Natural killer cell (primary cell): ENCODE data around the gene SYPL2. TPM values are rescaled to one million over a fixed set of nuclear protein-coding genes. Genes with fewer than 3 reads are reported as not detected.
"Not testable (repeated sequence)": the region's sequence is repeated elsewhere in the genome, so short reads cannot be mapped to it uniquely, and the experiment has no call there.

Experiments used
- ATAC-seq, 3 donors: fragments of 150-1000 bp in 2 of 3; fragments of 200-7000 bp in 1 of 3; cut with Tn5 transposase; 1 replicate in 1 of 3; 2 replicates in 2 of 3; pipeline ENCODE4 v1.10.0; 2021; ENCODE audit warnings: mild to moderate bottlenecking in 2 of 3, moderate library complexity in 2 of 3
- DNase-seq, 2 donors: peaks; one replicate each; pipeline versions ENCODE4 v3.0.0 to v3.0.0-alpha.2; 2013 to 2021; ENCODE audit warnings: mixed read lengths in 1 of 2
- H3K27ac ChIP-seq: one replicate; pipeline ENCODE4 v1.5.1; 2013; ENCODE audit warnings: mild to moderate bottlenecking, low read length
- H3K27me3 ChIP-seq: one replicate; pipeline ENCODE4 v1.6.1; 2013; ENCODE audit warnings: low read length; ENCODE audit not compliant: control insufficient read depth, insufficient read depth
- H3K36me3 ChIP-seq: one replicate; pipeline ENCODE4 v1.6.1; 2013; ENCODE audit warnings: low read length; ENCODE audit not compliant: control insufficient read depth, insufficient read depth
- H3K4me1 ChIP-seq: one replicate; pipeline ENCODE4 v1.6.1; 2013; ENCODE audit warnings: low read length; ENCODE audit not compliant: control insufficient read depth, insufficient read depth
- H3K4me3 ChIP-seq: one replicate; pipeline ENCODE4 v1.5.1; 2013; ENCODE audit warnings: low read length
- H3K9me3 ChIP-seq: one replicate; pipeline ENCODE4 v1.6.1; 2013; ENCODE audit warnings: low read length; ENCODE audit not compliant: control insufficient read depth, insufficient read depth
- H3K27ac Mint-ChIP-seq, 2 donors: one replicate each; pipeline ENCODE4 v1.8.0; 2022; ENCODE audit warnings: mild to moderate bottlenecking in 2 of 2, mixed read lengths in 2 of 2, moderate library complexity in 1 of 2
- H3K27me3 Mint-ChIP-seq, 2 donors: one replicate each; pipeline ENCODE4 v1.8.0; 2022; ENCODE audit warnings: low read depth in 2 of 2, mixed read lengths in 2 of 2
- H3K36me3 Mint-ChIP-seq: one replicate; pipeline ENCODE4 v1.8.0; 2022; ENCODE audit warnings: mixed read lengths
- H3K4me1 Mint-ChIP-seq, 2 donors: one replicate each; pipeline ENCODE4 v1.8.0; 2022; ENCODE audit warnings: mixed read lengths in 2 of 2
- H3K4me3 Mint-ChIP-seq: one replicate; pipeline ENCODE4 v1.8.0; 2022; ENCODE audit warnings: mild to moderate bottlenecking, moderate library complexity, mixed read lengths
- H3K9me3 Mint-ChIP-seq, 2 donors: one replicate each; pipeline ENCODE4 v1.8.0; 2022; ENCODE audit warnings: mixed read lengths in 2 of 2
- CTCF ChIP-seq: fragments of 200-600 bp; IDR thresholded peaks from one replicate; pipeline ENCODE4 v1.8.0; 2022; ENCODE audit warnings: antibody characterized with exemption
- WGBS: methylation state at CpG from one replicate; pipeline ENCODE4 v1.1.7; 2013; ENCODE audit warnings: missing lambda C conversion rate; ENCODE audit not compliant: insufficient coverage; 5-methylcytosine and 5-hydroxymethylcytosine counted together
- intact Hi-C: fragments of 100-400 bp; cut with micrococcal nuclease; formaldehyde crosslinking; loops from one replicate; pipeline ENCODE4 v1.14.2; 2022
- total RNA-seq, 4 donors: library from RNA; stranded (reverse); fragments of 120-200 nt in 1 of 4; gene quantifications; one replicate each; pipeline versions ENCODE4 v1.2.3 to v1.2.4, GENCODE V29; 2013 to 2022

Gene SYPL2
- total RNA-seq, 3 donors from 2014 or later (not counting 1 experiment from before 2014, with no cell fraction given): not detected

DNA sequence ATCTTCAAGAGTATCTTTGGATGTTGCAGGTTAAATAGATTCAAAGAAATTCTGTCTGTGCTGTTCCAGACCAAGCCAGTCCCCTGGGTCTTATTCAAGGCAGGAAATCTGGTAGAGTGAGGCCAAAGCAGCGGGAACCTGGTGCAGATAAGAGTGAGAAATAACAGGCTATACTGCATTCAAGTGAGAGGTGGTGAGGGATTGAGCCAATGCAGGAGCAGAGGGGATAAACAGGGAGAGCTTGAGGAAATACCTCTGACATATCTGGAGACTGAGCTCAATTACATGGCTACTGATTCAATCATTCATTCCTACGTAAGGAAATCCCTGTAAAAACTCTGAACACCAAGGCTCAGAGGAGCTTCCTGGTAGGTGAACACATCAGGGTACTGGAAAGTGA, 22.9 kb upstream of the SYPL2 start:
- H3K36me3 ChIP-seq: no peaks in the 10 kb centered on the region
- no peaks in the 10 kb centered on the region for H3K4me1 ChIP-seq
- Mint-ChIP-seq H3K36me3 (no peaks in the 10 kb centered on the region), H3K27ac (no peak overlapping the region), H3K4me1 (no peaks in the 10 kb centered on the region), H3K9me3 (no peaks in the 10 kb centered on the region), H3K4me3 (no peak overlapping the region), H3K27me3 (peaks cover 7 to 17% of the 10 kb centered on the region in 2 donors)
- no peak overlapping the region for H3K4me3 ChIP-seq
- no peak for TF ChIP-seq CTCF
- ATAC-seq (no peak), DNase-seq (no peak)
- peaks cover 16% of the 10 kb centered on the region for H3K27me3 ChIP-seq
- H3K27ac ChIP-seq: no peak overlapping the region
- WGBS: 84% methylated on average over 2 of the region's 2 CpGs
- H3K9me3 ChIP-seq: no peaks in the 10 kb centered on the region
- intact Hi-C loops: no loop called here

DNA sequence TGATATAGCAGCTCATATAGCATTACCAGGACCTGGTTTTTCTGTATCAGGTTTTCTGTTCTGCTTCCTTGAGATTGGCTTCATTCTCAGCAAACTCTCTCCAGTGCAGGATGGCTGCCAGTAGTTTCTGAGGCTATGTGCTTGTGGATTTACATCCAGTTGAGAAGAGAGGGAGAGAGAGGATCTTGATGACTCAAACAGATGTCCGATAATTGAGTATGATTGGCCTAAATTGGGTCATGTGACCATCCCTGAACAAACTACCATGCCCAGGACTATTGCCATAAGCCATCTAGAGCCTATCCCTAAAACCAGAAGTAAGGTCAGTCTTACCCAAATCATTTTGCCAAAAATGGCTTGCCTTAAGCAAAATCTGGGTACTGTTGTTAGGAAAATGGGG, 22.0 kb upstream of the SYPL2 start:
- H3K4me3 Mint-ChIP-seq: no peak overlapping the region
- no peak overlapping the region for H3K27ac Mint-ChIP-seq
- ATAC-seq: no peak
- H3K4me1 Mint-ChIP-seq: no peaks in the 10 kb centered on the region
- H3K36me3 Mint-ChIP-seq: no peaks in the 10 kb centered on the region
- Histone ChIP-seq H3K9me3 (no peaks in the 10 kb centered on the region), H3K27ac (no peak overlapping the region), H3K4me3 (no peak overlapping the region), H3K36me3 (no peaks in the 10 kb centered on the region), H3K27me3 (peaks cover 16% of the 10 kb centered on the region), H3K4me1 (no peaks in the 10 kb centered on the region)
- H3K9me3 Mint-ChIP-seq: no peaks in the 10 kb centered on the region
- no peak for TF ChIP-seq CTCF
- no CpG with 5 or more reads among the region's 1 CpG for WGBS
- no peak for DNase-seq
- intact Hi-C loops: no loop called here
- H3K27me3 Mint-ChIP-seq: peaks cover 7 to 17% of the 10 kb centered on the region in 2 donors

- DNase-seq, H3K27ac ChIP-seq, intact Hi-C loops, H3K36me3 ChIP-seq, H3K4me1 Mint-ChIP-seq, H3K4me1 ChIP-seq, H3K4me3 Mint-ChIP-seq, H3K9me3 ChIP-seq, H3K36me3 Mint-ChIP-seq, H3K4me3 ChIP-seq, H3K9me3 Mint-ChIP-seq, ATAC-seq, H3K27ac Mint-ChIP-seq: not testable (repeated sequence)
- 75% methylated on average over 10 of the region's 11 CpGs for WGBS
- peaks cover 14 to 28% of the 10 kb centered on the region in 2 donors for H3K27me3 Mint-ChIP-seq
- peaks cover 19% of the 10 kb centered on the region for H3K27me3 ChIP-seq
Observed at GRCh38 chr1:109445949-109446695, 20.2 kb upstream of the SYPL2 start.

GRCh38 chr1:109447524-109447923, 18.8 kb upstream of the SYPL2 start:
- Mint-ChIP-seq H3K4me1 (no peaks in the 10 kb centered on the region), H3K27ac (no peak overlapping the region), H3K9me3 (no peaks in the 10 kb centered on the region), H3K36me3 (no peaks in the 10 kb centered on the region), H3K27me3 (peaks cover 18 to 29% of the 10 kb centered on the region in 2 donors), H3K4me3 (no peak overlapping the region)
- intact Hi-C loops: no loop called here
- H3K27me3 ChIP-seq: peaks cover 18% of the 10 kb centered on the region
- ATAC-seq (no peak), DNase-seq (no peak)
- no peak overlapping the region for H3K27ac ChIP-seq
- WGBS: 58% methylated on average over 4 of the region's 4 CpGs
- no peak overlapping the region for H3K4me3 ChIP-seq
- no peaks in the 10 kb centered on the region for H3K4me1 ChIP-seq
- no peaks in the 10 kb centered on the region for H3K36me3 ChIP-seq
- no peak for TF ChIP-seq CTCF
- H3K9me3 ChIP-seq: no peaks in the 10 kb centered on the region
